ENCODE results near the gene FGGY.

Gene FGGY

DNA sequence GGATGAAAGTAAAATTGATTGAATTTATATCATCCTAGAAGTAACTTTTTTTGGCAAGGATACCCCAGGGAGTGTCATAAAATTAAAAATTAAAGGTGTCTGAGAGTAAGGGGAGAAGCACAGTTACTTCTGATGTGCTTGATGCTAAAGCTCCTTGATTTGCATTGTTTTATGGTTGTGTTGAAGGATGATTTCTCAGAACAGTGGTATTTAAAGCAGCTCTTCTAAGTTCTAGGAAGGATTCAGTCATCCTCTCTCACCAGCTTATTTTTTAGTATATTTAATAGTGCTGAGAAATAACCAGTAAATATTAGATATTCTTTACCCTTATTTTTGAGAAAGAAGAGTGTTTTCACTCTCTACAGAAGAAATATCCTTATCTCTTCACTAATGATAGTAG, 93.0 kb downstream of the FGGY start:
- TF ChIP-seq Cebpa-rat (IDR thresholded peaks at IDR 0.05): no peak
- Histone ChIP-seq H3K4me2 (no peak overlapping the region), H3K27me3 (no peaks in the 10 kb centered on the region)

DNA sequence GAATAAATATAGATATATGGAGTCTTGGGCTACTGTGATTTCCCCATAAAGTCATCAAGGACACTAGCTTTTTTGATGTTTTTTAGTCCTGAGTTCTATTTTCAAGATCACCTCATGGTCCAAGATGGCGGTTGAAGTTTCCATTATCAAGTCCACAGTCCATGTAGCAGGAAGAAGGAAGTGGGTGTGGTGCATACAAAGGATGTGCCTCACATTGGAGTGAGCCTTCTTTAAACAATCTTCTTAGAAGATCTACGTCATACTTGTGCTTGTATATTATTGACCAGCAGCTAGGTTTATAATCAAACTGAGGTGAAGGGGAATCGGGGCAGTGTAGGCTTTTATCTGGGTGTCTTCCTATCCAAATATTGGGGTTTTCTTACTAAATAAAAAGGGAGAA, 93.4 kb downstream of the FGGY start:
- TF ChIP-seq Cebpa-rat (IDR thresholded peaks at IDR 0.05): no peak
- H3K27ac ChIP-seq: no peak overlapping the region
- no peak overlapping the region for H3K4me2 ChIP-seq
- no peaks in the 10 kb centered on the region for H4K20me1 ChIP-seq
- no peaks in the 10 kb centered on the region for H3K27me3 ChIP-seq
- H3K9ac ChIP-seq: no peak overlapping the region
- H3K9me3 ChIP-seq (replicated peaks in 1 of 11): peaks cover 0 to 4% (median 0%) of the 10 kb centered on the region in 11 experiments; a peak in 1 of 22 replicates
- peaks cover 0 to 4% (median 0%) of the 10 kb centered on the region in 11 experiments; a peak in 2 of 22 replicates for H3K36me3 ChIP-seq
- H3K4me3 ChIP-seq: no peak overlapping the region
- H3K4me1 ChIP-seq: no peaks in the 10 kb centered on the region

More for the DNA sequence above, 93.0 kb downstream of the FGGY start:
- peaks cover 0 to 2% (median 0%) of the 10 kb centered on the region in 10 experiments; a peak in 2 of 20 replicates for H3K4me1 ChIP-seq
- no peak overlapping the region for H3K4me3 ChIP-seq
- H3K36me3 ChIP-seq: peaks cover 0 to 4% (median 0%) of the 10 kb centered on the region in 11 experiments; a peak in 2 of 22 replicates
- no peak overlapping the region for H3K27ac ChIP-seq
- H3K9ac ChIP-seq: no peak overlapping the region
- peaks cover 0 to 4% (median 0%) of the 10 kb centered on the region in 11 experiments; a peak in 1 of 22 replicates for H3K9me3 ChIP-seq (replicated peaks in 1 of 11)
- no peaks in the 10 kb centered on the region for H4K20me1 ChIP-seq

DNA sequence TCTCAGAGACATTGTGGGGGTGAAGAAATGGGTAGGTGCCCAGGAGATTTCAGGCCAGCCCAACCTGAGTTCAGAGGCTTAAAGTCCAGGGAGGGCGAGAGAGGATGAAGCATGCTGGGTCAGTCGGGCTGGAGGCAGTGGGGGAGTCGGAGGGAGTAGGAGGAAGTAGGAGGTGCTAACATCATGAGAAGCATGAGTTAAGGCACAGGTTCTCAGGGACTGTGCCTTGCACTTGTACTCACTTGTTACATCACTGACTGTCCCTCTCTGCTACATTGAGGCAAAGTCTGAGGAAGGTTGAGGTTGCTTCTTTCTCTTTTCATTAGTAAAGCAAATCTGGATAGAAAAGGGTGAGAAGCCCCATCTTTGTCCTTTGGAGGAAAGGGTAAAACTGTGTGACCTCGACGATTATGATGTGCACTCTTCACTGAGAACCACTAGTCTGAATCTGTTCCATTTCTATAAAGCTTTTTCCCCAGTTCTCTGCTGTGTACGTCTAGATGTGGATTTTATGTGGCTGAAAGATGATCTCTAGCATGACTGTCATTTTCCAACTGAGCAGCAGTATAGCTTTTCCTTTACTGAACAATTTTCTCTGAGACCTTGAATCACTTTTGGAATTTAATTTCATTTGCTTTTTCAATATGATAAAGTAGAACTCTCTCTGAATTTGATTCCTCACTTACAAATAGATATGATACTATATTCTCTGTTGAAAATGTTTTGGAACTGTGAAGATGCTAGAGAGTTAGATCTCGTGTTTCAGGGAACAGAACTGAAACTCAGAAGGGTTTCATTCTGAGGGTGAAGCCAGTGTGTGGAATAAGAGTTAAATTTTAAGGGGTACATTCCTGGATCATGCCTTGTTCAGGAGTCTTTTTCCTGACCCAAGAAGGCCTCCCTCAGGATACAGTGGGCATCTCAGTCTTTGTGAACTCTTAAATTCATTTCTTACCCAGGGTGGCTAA, 94.6 kb downstream of the FGGY start:
- H3K27me3 ChIP-seq: no peaks in the 10 kb centered on the region
- no peak overlapping the region for H3K4me3 ChIP-seq
- no peak overlapping the region for H3K9ac ChIP-seq
- TF ChIP-seq Cebpa-rat (IDR thresholded peaks at IDR 0.05): no peak
- H4K20me1 ChIP-seq: no peaks in the 10 kb centered on the region
- peaks cover 0 to 4% (median 0%) of the 10 kb centered on the region in 11 experiments; a peak in 1 of 22 replicates for H3K9me3 ChIP-seq (replicated peaks in 1 of 11)
- no peak overlapping the region for H3K27ac ChIP-seq
- H3K4me1 ChIP-seq: no peaks in the 10 kb centered on the region
- H3K4me2 ChIP-seq: no peak overlapping the region
- H3K36me3 ChIP-seq: peaks cover 0 to 4% (median 0%) of the 10 kb centered on the region in 11 experiments; a peak in 2 of 22 replicates

DNA sequence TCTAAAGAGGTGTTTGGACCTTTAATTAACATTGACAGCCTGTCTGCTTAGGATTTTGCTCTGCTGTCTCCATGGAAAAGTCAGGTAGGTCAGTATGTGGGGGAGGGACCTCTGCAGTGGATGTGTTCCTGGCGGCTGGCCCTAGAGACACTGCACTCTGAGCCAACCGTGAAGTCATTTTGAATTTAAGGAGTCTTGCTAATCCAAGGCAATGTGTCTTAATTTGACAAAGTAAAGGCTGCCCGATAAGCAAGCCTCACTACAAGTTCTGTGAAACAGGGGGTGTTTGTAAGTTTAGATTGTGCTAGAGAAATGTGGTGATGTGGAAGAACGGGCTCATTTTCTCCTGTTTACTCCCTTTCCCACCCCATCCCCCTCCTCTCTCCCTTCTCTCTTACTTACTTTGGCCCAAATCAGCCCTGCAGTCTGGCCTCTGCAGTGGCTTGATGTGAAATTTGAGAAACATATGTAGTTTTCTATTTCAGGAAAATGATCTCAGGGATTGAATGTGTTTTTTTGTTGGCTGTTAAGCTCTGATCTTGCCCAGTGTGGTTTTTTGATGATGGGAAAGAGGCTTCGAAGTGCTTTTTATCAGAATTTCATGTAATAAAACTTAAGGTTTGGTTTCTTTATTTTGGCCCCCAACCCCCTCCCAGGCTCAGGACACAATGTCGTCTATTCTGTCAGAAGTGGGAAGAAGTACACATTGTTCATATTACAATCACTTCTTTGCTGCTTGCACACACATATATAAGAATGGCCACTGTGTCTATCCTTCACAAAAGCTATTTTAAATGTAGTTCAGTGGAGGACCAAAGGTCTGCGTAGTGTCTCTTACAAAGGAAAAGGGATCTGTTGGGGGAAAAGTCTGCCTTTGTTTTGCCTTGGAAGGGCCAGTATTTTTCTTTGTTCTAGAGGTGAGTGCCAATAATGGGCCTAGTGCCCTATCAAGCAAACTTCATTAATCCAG, 96.6 kb downstream of the FGGY start:
- H3K27ac ChIP-seq: no peak overlapping the region
- no peak overlapping the region for H3K4me3 ChIP-seq

DNA sequence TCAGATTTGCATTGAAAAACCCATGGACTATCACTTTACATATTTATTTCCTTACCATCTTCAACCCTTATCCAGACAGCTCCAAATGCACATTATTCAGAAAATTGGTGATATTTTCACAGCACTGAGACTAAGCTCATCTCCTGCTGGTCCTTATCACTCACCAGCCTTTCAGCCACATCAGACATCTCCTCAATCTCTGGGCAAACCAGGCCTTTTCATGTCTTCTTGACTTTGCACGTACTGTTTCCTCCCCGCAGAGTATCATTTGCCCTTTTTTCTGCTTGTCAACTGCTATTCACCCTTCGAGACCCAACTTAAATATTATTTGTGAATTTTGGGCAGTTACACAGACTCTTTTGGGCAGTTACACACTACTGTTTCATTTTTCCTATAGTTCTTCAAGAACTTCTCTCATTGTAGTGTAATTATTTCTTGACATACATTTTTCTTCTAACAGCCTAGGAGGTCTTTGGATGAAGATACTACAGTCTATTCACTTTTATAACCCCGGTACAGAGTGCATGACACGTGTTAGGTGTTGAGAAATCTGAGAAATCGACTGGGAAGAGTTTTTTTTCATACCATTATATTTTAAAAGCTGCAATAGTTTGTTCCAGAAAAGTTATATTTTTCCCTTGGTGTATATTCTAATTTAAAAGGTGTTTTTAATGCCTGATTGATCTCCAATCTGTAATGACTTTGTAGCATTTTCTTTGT, 98.0 kb downstream of the FGGY start:
- Histone ChIP-seq H3K36me3 (peaks cover 0 to 4% (median 0%) of the 10 kb centered on the region in 11 experiments; a peak in 1 of 22 replicates), H3K4me2 (no peak overlapping the region), H3K9ac (no peak overlapping the region), H3K4me3 (no peak overlapping the region), H3K9me3 (replicated peaks in 1 of 11) (peaks cover 0 to 4% (median 0%) of the 10 kb centered on the region in 11 experiments; a peak in 1 of 22 replicates), H3K27me3 (no peaks in the 10 kb centered on the region), H4K20me1 (no peaks in the 10 kb centered on the region), H3K27ac (no peak overlapping the region), H3K4me1 (no peaks in the 10 kb centered on the region)
- TF ChIP-seq Cebpa-rat (IDR thresholded peaks at IDR 0.05): no peak

More for the DNA sequence above, 96.6 kb downstream of the FGGY start:
- Histone ChIP-seq H3K36me3 (peaks cover 0 to 4% (median 0%) of the 10 kb centered on the region in 11 experiments; a peak in 1 of 22 replicates), H3K9me3 (replicated peaks in 1 of 11) (peaks cover 0 to 4% (median 0%) of the 10 kb centered on the region in 11 experiments; a peak in 1 of 22 replicates), H3K27me3 (no peaks in the 10 kb centered on the region), H3K4me1 (no peaks in the 10 kb centered on the region), H4K20me1 (no peaks in the 10 kb centered on the region), H3K9ac (no peak overlapping the region), H3K4me2 (no peak overlapping the region)
- TF ChIP-seq Cebpa-rat (IDR thresholded peaks at IDR 0.05): no peak

DNA sequence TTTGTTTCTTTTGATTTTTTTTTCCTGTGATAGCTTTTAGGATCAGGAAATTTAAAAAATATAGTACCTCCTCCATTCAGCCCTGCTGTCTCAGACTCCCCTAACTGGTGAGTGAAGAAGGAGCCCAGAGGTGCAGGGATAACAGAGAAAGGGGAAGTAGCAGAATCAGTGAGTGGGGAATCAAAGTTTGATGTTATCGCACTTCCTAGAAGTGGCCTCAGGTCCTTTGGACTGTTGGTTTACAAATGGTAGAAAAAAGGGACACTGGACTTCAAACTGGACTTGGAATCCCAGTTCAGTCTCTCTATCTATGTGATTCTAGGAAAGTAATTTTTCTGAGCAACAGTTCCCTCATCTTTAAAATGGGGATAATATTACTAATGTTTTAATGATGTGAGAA, 99.5 kb downstream of the FGGY start:
- Histone ChIP-seq H4K20me1 (no peaks in the 10 kb centered on the region), H3K9me3 (replicated peaks in 1 of 11) (no peaks in the 10 kb centered on the region), H3K27me3 (no peaks in the 10 kb centered on the region), H3K4me1 (no peaks in the 10 kb centered on the region), H3K9ac (no peak overlapping the region), H3K36me3 (no peaks in the 10 kb centered on the region), H3K4me2 (no peak overlapping the region), H3K4me3 (no peak overlapping the region), H3K27ac (no peak overlapping the region)
- TF ChIP-seq Cebpa-rat (IDR thresholded peaks at IDR 0.05): no peak

DNA sequence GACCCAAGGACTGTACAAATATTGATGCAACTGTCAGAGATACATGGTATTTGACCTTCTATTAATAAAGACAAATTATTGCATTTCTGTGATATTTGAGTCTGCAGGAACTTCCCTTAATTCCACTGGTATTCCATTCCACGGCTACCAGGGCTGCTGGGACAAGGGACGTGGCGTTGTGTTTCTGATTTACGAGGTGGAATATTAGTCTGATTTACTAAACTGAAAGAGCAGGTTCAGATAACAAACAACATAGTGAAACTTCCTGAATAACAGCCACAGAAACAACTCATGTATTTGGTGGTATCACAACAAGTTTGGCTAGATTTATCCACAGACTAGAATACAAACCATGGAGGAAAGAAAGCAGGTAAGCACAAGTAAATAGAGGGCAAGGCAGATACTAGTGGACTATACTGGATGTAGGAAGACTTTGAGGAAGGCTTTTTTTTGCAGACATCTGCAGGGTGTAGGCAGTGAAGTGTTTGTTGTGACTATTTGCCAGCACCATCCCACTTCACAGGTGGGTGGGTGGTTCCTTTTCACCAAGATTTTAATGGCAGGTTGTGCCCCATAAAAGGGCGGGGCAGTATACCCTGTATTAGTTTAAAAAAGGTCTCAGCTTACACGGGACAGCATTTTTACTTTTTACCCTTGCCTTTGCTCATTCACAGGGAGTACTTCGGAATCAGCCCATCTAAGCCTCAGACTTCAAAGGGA, 100.4 kb downstream of the FGGY start:
- Histone ChIP-seq H3K27me3 (no peaks in the 10 kb centered on the region), H3K36me3 (no peaks in the 10 kb centered on the region), H3K9ac (no peak overlapping the region), H4K20me1 (no peaks in the 10 kb centered on the region), H3K4me2 (no peak overlapping the region), H3K4me1 (no peaks in the 10 kb centered on the region), H3K4me3 (no peak overlapping the region), H3K27ac (no peak overlapping the region), H3K9me3 (replicated peaks in 1 of 11) (no peaks in the 10 kb centered on the region)
- no peak for TF ChIP-seq Cebpa-rat (IDR thresholded peaks at IDR 0.05)

DNA sequence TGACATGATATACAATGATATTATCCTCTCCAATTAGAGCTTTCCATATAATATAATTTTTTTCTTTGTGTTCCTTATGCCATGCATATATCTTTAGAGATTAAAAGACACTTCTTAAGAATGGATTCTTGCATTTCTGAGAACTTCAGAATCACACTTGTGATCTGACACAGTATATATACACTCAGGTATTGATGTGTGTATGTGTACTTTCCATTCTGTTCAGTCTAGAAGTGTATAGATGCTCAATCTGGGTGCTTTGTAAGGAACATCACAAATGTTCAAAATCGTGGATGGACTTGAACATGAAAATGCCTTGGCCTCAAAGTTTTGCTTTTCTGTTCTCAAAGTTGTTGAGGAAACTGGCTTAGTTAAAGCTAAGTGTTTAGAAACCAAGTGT, 102.7 kb downstream of the FGGY start:
- no peak for TF ChIP-seq Cebpa-rat (IDR thresholded peaks at IDR 0.05)
- Histone ChIP-seq H3K9me3 (replicated peaks in 1 of 11) (no peaks in the 10 kb centered on the region), H3K4me3 (no peak overlapping the region), H3K27me3 (no peaks in the 10 kb centered on the region), H3K9ac (no peak overlapping the region), H3K4me1 (peaks cover 0 to 5% (median 0%) of the 10 kb centered on the region in 10 experiments; a peak in 1 of 20 replicates), H4K20me1 (no peaks in the 10 kb centered on the region), H3K4me2 (no peak overlapping the region), H3K36me3 (no peaks in the 10 kb centered on the region), H3K27ac (no peak overlapping the region)

Data from BLaER1 treated with 17β-estradiol and CSF1 and Interleukin-3, amounts not matched to agents 10 nM and 100 nM (cell line).